Right lobe of liver (tissue), 6 donors: ENCODE data around the gene ARHGAP22. TPM values are rescaled to one million over a fixed set of nuclear protein-coding genes. Genes with fewer than 3 reads are reported as not detected.

Source experiments
- ATAC-seq, 4 donors: fragments of 200-7000 bp; cut with Tn5 transposase; one replicate each; pipeline ENCODE4 v1.9.1; 2020; ENCODE audit warnings: mild to moderate bottlenecking in 4 of 4, moderate library complexity in 4 of 4
- DNase-seq, 3 donors: peaks; one replicate each; pipeline ENCODE4 v3.0.0-alpha.2; 2020
- H3K27ac ChIP-seq, 3 donors: fragments of 200-600 bp; one replicate each; pipeline ENCODE4 v1.8.0; 2022
- H3K27me3 ChIP-seq, 2 donors: fragments of 200-600 bp; one replicate each; pipeline ENCODE4 v1.8.0; 2022
- H3K36me3 ChIP-seq, 4 donors: fragments of 200-600 bp; sonication (generic) in 1 of 4; one replicate each; pipeline versions ENCODE4 v1.5.1 to v1.8.0; 2017 to 2022; ENCODE audit warnings: control low read depth in 1 of 4
- H3K4me1 ChIP-seq, 4 donors: fragments of 200-600 bp; sonication (generic) in 1 of 4; one replicate each; pipeline versions ENCODE4 v1.5.1 to v1.8.0; 2017 to 2022; ENCODE audit warnings: control low read depth in 1 of 4
- H3K4me3 ChIP-seq, 3 donors: fragments of 200-600 bp; one replicate each; pipeline ENCODE4 v1.8.0; 2022
- H3K9me3 ChIP-seq, 4 donors: fragments of 200-600 bp; sonication (generic) in 1 of 4; one replicate each; pipeline versions ENCODE4 v1.5.1 to v1.8.0; 2017 to 2022; ENCODE audit warnings: control low read depth in 1 of 4
- CTCF ChIP-seq, 4 donors: fragments of 200-600 bp in 3 of 4; fragments of 450-650 bp in 1 of 4; IDR thresholded peaks; one replicate each; pipeline versions ENCODE4 v1.5.1 to v1.8.0; 2016 to 2022; ENCODE audit warnings: antibody characterized with exemption in 4 of 4, mild to moderate bottlenecking in 2 of 4
- POLR2A ChIP-seq: fragments of 450-650 bp; IDR thresholded peaks from one replicate; pipeline ENCODE4 v1.6.1; 2017; ENCODE audit warnings: antibody characterized with exemption, mild to moderate bottlenecking
- WGBS: methylation state at CpG from one replicate; pipeline ENCODE4 v1.1.6; 2018; ENCODE audit warnings: low coverage, low lambda C conversion rate; ENCODE audit not compliant: insufficient coverage; ENCODE audit errors: missing lambda C conversion rate; 5-methylcytosine and 5-hydroxymethylcytosine counted together
- intact Hi-C, 2 donors: fragments of 100-400 bp; cut with DNase I; formaldehyde crosslinking; loops; one replicate each; pipeline versions ENCODE4 v1.11.2 to v1.14.1; 2022
- total RNA-seq, 6 experiments: library from RNA; depleted of rRNA in 2 of 6; stranded (reverse); fragments of >200 nt in 2 of 6; fragmentation: NEBNext Ultra II Directional in 3 of 6; extraction: Animal tissue kit (Norgen Biotek cat#: 25700) in 3 of 6; gene quantifications; one replicate each; pipeline versions ENCODE4 v1.1.0 to v1.2.4, GENCODE V29; 2016 to 2023
- donor health status: DM: no; HTN: yes; CAD: no.
- donor health status: DM: no; HTN: no; CAD: no.
- donor health status: DM: no; HTN: no; CAD: no.
- donor health status: DM: no; HTN: yes; CAD: no.
- donor health status: DM: no; HTN: yes; CAD: no.

The ARHGAP22 gene
- total RNA-seq, 6 experiments from 2014 or later, result 0.22 to 3.6 (median 0.64) TPM

DNA sequence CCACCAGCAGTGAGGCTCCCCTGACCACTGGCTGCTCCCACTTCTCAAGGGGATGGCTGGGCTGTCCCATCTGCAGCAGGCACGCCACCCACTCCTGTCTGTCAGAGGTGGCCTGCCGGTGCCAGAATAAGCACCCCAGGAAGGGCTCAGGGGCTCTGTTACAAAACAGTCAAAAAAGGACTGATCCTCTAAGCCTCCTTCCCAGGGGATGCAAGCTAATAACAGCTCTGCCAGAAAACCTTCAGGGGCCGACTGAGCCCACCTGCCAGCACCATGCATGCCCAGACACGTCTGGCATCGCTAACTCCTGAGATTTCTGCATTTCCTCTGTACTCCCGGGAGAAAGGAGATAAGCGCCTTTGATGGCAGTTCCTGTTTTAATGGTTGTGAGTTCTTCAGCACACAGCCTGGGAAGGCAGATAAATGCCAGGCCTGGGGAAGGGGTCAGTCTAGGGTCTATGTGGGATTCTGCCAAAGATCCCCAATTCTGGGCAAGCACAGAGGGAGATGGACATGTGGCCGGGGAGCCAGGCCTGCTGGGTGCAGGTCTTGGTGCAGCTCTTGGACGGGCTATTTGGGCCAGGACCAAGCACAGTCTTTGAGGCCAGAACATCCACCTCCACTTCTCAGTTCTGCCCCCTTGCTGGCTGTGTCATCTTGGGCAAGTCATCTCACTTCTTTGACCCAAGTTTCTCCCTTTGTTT lies 128.4 kb downstream of the ARHGAP22 start:
- no peak for TF ChIP-seq CTCF (IDR thresholded peaks at IDR 0.05)
- TF ChIP-seq POLR2A, result no peak
- no peaks in the 10 kb centered on the region for H3K4me1 ChIP-seq
- H3K27me3 ChIP-seq, result no peaks in the 10 kb centered on the region
- intact Hi-C loops, result no loop called here
- DNase-seq (peak in 1 of 3 donors; percentile 27), ATAC-seq (peak in 1 of 4 donors; percentile 13)
- no peak overlapping the region for H3K27ac ChIP-seq
- no peaks in the 10 kb centered on the region for H3K9me3 ChIP-seq
- no peak overlapping the region for H3K4me3 ChIP-seq
- WGBS, result 46% methylated on average over 3 of the region's 9 CpGs
- H3K36me3 ChIP-seq, result no peaks in the 10 kb centered on the region

DNA sequence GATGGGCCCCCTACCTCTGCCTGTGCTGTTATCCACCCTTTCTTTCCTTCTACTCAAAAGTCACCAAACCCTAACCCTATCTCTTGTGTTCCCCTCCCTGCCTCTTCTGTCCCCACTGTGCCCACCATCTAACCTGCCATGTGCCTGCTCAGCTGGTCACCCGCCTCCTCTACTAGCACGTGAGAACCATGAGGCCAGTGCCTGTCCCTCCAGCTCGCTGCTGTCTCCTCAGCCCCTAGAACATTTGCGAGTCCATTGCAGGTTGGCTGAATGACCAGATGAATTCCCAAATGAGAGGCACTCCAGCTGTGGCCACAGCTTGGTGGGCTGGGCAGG lies 129.0 kb downstream of the ARHGAP22 start:
- ATAC-seq (no peak), DNase-seq (no peak)
- TF ChIP-seq POLR2A (no peak), CTCF (IDR thresholded peaks at IDR 0.05) (no peak)
- no peaks in the 10 kb centered on the region for H3K27me3 ChIP-seq
- no peak overlapping the region for H3K4me3 ChIP-seq
- H3K9me3 ChIP-seq, result no peaks in the 10 kb centered on the region
- no peak overlapping the region for H3K27ac ChIP-seq
- intact Hi-C loops, result no loop called here
- H3K36me3 ChIP-seq, result no peaks in the 10 kb centered on the region
- 75% methylated on average over 2 of the region's 4 CpGs for WGBS
- H3K4me1 ChIP-seq, result no peaks in the 10 kb centered on the region

GRCh38 chr10:48474765-48475365 lies 130.0 kb downstream of the ARHGAP22 start:
- DNase-seq (no peak), ATAC-seq (no peak)
- TF ChIP-seq POLR2A (no peak), CTCF (IDR thresholded peaks at IDR 0.05) (no peak)
- intact Hi-C loops, result no loop called here
- H3K4me3 ChIP-seq, result no peak overlapping the region
- WGBS, result 88% methylated on average over 3 of the region's 3 CpGs
- H3K27ac ChIP-seq, result no peak overlapping the region
- no peaks in the 10 kb centered on the region for H3K4me1 ChIP-seq
- no peaks in the 10 kb centered on the region for H3K27me3 ChIP-seq
- no peaks in the 10 kb centered on the region for H3K36me3 ChIP-seq
- H3K9me3 ChIP-seq, result no peaks in the 10 kb centered on the region

DNA sequence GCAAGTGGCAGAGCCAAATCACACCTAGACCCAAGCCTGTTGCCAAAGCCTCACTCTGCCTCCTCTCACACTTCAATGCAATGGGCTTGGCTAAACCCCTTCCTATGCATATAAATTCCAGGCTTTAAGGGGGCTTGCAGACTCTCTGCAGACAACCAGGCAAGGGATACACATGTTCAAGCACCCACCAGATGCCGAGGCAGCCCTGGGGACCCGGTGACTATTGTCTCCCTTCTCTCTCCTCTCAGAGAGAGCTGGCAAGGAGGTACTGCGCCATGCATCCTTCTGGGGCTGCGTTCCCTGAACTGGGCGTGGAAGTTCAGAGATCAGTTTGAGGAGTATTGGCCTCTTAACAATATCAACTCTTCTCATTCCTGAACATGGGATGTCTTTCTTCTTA lies 131.2 kb downstream of the ARHGAP22 start:
- DNase-seq, result peak in 1 of 3 donors; percentile 36
- Histone ChIP-seq H3K27ac (no peak overlapping the region), H3K9me3 (no peaks in the 10 kb centered on the region), H3K36me3 (no peaks in the 10 kb centered on the region), H3K4me1 (no peaks in the 10 kb centered on the region), H3K4me3 (no peak overlapping the region), H3K27me3 (no peaks in the 10 kb centered on the region)
- intact Hi-C loops, result no loop called here
- WGBS, result 83% methylated on average over 5 of the region's 5 CpGs
- ATAC-seq, result no peak
- no peak for TF ChIP-seq POLR2A
- no peak for TF ChIP-seq CTCF (IDR thresholded peaks at IDR 0.05)
